GM12891 (cell line): ENCODE results near the gene DDX24.

Experiments
- PAX5 ChIP-seq: IDR thresholded peaks from 2 replicates; pipeline ENCODE4 v1.6.1; 2011; ENCODE audit warnings: low read length, moderate library complexity, mild to moderate bottlenecking; ENCODE audit not compliant: insufficient read depth, severe bottlenecking
- POLR2A ChIP-seq: IDR thresholded peaks from 2 replicates; pipeline ENCODE4 v1.6.1; 2011; ENCODE audit warnings: low read depth, low read length, control low read depth
- POLR2AphosphoS5 ChIP-seq: IDR thresholded peaks from 2 replicates; pipeline ENCODE4 v1.6.1; 2011; ENCODE audit warnings: low read depth, low read length, control low read depth
- TAF1 ChIP-seq: IDR thresholded peaks from 2 replicates; pipeline ENCODE4 v1.6.1; 2011; ENCODE audit warnings: low read depth, low read length, control low read depth

DNA sequence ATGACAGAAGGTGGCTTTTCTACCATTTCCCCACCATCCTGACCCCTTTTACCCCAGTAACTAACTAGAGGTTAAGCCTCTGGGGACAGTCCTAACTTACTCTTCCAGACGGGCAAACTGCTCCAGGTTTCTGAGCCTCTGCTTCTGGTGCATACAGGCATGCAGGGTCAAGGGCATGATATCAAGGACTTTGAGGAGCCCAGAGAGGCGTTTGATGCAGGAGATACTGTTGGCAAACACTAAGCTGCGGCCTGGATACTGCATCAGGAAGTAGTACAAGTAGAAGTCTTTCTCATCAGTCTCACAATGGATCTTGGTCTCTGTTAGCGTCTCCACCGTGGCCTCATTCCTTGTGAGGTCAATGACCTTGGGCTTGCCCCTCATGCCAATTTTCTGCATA is 21.0 kb downstream of the DDX24 start:
- no peak for TF ChIP-seq TAF1
- TF ChIP-seq POLR2A, result no peak
- TF ChIP-seq POLR2AphosphoS5, result no peak
- no peak for TF ChIP-seq PAX5
